WTC11 (cell line): ENCODE data around the gene LAMA3. TPM values are rescaled to one million over a fixed set of nuclear protein-coding genes. Genes with fewer than 3 reads are reported as not detected.

Source experiments
- ATAC-seq: fragments of 200-7000 bp; cut with Tn5 transposase; 2 replicates; pipeline ENCODE4 v1.10.0; 2021; ENCODE audit warnings: mild to moderate bottlenecking, moderate library complexity
- CTCF ChIA-PET: fragments of 300-600 bp; sonication (Branson Sonifier 250); formaldehyde crosslinking; loops from one replicate; lab custom pipeline; 2021; ENCODE audit warnings: antibody characterized with exemption; lab: Charles Lee
- POLR2A ChIA-PET: fragments of 350-600 bp; sonication (Branson Sonifier 250); formaldehyde crosslinking; loops from one replicate; lab custom pipeline; 2021; ENCODE audit warnings: antibody characterized with exemption; lab: Charles Lee
- DNase-seq: peaks from one replicate; pipeline ENCODE4 v3.0.0; 2021; ENCODE audit warnings: low spot score
- H3K27ac Mint-ChIP-seq: 2 replicates; pipeline ENCODE4 v1.8.0; 2021; ENCODE audit warnings: mixed read lengths
- H3K27me3 Mint-ChIP-seq: 2 replicates; pipeline ENCODE4 v1.8.0; 2021; ENCODE audit warnings: low read depth, mild to moderate bottlenecking, moderate library complexity, mixed read lengths
- H3K36me3 Mint-ChIP-seq: 2 replicates; pipeline ENCODE4 v1.8.0; 2021; ENCODE audit warnings: mixed read lengths
- H3K4me1 Mint-ChIP-seq: 2 replicates; pipeline ENCODE4 v1.8.0; 2022; ENCODE audit warnings: mixed read lengths
- H3K4me3 Mint-ChIP-seq: 2 replicates; pipeline ENCODE4 v1.8.0; 2021; ENCODE audit warnings: mild to moderate bottlenecking, moderate library complexity, mixed read lengths
- H3K9me3 Mint-ChIP-seq: 2 replicates; pipeline ENCODE4 v1.8.0; 2021; ENCODE audit warnings: mixed read lengths
- ATF1 ChIP-seq: sonication (generic); formaldehyde crosslinking; IDR thresholded peaks from 2 replicates; pipeline ENCODE4 v1.8.1; 2023; ENCODE audit warnings: mild to moderate bottlenecking, moderate library complexity, missing genetic modification reagents
- CREB1 ChIP-seq: sonication (generic); formaldehyde crosslinking; IDR thresholded peaks from 2 replicates; pipeline ENCODE4 v1.8.0; 2023; ENCODE audit warnings: mild to moderate bottlenecking, missing genetic modification reagents
- GABPB1 ChIP-seq: sonication (generic); formaldehyde crosslinking; IDR thresholded peaks from 2 replicates; pipeline ENCODE4 v1.8.1; 2023; ENCODE audit warnings: mild to moderate bottlenecking, missing genetic modification reagents
- KAT7 ChIP-seq: sonication (generic); formaldehyde crosslinking; IDR thresholded peaks from 2 replicates; pipeline ENCODE4 v1.8.1; 2023; ENCODE audit warnings: missing genetic modification reagents, mild to moderate bottlenecking, borderline replicate concordance
- SMAD3 ChIP-seq: sonication (generic); formaldehyde crosslinking; IDR thresholded peaks from 2 replicates; pipeline ENCODE4 v1.8.0; 2022; ENCODE audit warnings: missing genetic modification reagents, mild to moderate bottlenecking, borderline replicate concordance
- SMAD4 ChIP-seq: sonication (generic); formaldehyde crosslinking; IDR thresholded peaks from 2 replicates; pipeline ENCODE4 v1.8.0; 2022; ENCODE audit warnings: mild to moderate bottlenecking, missing genetic modification reagents
- SP1 ChIP-seq: sonication (generic); formaldehyde crosslinking; conservative IDR thresholded peaks from 2 replicates; pipeline ENCODE4 v1.8.1; 2022; ENCODE audit warnings: missing genetic modification reagents
- TEAD4 ChIP-seq: sonication (generic); formaldehyde crosslinking; IDR thresholded peaks from 2 replicates; pipeline ENCODE4 v1.8.0; 2022; ENCODE audit warnings: mild to moderate bottlenecking, missing genetic modification reagents
- ZNF219 ChIP-seq: sonication (generic); formaldehyde crosslinking; IDR thresholded peaks from 2 replicates; pipeline ENCODE4 v1.8.0; 2023; ENCODE audit warnings: missing genetic modification reagents, mild to moderate bottlenecking, borderline replicate concordance
- total RNA-seq: library from RNA; stranded (reverse); gene quantifications from 3 replicates; pipeline ENCODE4 v1.2.3, GENCODE V29; 2021
- TF ChIP-seq, protein P1 (sequence below): fragments of 250-450 bp; sonication (Bioruptor Pico); IDR thresholded peaks from 2 replicates; pipeline ENCODE4 v1.9.0; 2021; ENCODE audit warnings: mild to moderate bottlenecking, borderline replicate concordance
- TF ChIP-seq, protein P2 (sequence below): fragments of 250-450 bp; sonication (Bioruptor Pico); IDR thresholded peaks from 2 replicates; pipeline ENCODE4 v1.9.0; 2021; ENCODE audit warnings: mild to moderate bottlenecking
- TF ChIP-seq, protein P3 (sequence below): fragments of 250-450 bp; sonication (Bioruptor Pico); IDR thresholded peaks from 2 replicates; pipeline ENCODE4 v1.9.0; 2021; ENCODE audit warnings: mild to moderate bottlenecking
- TF ChIP-seq, protein P4 (sequence below): fragments of 250-450 bp; sonication (Bioruptor Pico); IDR thresholded peaks from 2 replicates; pipeline ENCODE4 v1.8.0; 2021; ENCODE audit warnings: mild to moderate bottlenecking
- TF ChIP-seq, protein P5 (sequence below): fragments of 250-450 bp; sonication (Bioruptor Pico); conservative IDR thresholded peaks from 2 replicates; pipeline ENCODE4 v1.9.0; 2021; ENCODE audit warnings: mild to moderate bottlenecking

LAMA3 gene
- total RNA-seq, 1 experiment from 2014 or later = 0.83 TPM

DNA sequence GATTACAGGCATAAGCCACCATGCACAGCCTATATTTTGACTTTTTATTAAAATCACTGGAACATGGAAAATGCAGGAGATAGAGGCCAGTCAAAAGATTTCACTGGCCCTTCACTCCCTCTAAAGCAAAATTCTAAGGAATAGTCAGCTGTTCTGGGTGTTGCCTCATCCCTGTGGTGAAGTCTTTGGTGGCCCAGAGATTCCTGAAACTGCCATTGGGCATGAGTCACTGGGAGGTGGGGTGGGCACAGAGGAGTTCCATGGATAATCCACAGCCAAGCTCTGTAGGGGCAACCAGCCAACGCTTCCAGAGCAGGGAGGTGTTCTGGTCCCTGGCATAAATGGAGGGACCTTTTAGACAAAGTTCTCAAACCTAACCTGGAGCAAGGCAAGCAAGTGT is 235.6 kb downstream of the LAMA3 start (continued):
- TF ChIP-seq, protein P1, sequence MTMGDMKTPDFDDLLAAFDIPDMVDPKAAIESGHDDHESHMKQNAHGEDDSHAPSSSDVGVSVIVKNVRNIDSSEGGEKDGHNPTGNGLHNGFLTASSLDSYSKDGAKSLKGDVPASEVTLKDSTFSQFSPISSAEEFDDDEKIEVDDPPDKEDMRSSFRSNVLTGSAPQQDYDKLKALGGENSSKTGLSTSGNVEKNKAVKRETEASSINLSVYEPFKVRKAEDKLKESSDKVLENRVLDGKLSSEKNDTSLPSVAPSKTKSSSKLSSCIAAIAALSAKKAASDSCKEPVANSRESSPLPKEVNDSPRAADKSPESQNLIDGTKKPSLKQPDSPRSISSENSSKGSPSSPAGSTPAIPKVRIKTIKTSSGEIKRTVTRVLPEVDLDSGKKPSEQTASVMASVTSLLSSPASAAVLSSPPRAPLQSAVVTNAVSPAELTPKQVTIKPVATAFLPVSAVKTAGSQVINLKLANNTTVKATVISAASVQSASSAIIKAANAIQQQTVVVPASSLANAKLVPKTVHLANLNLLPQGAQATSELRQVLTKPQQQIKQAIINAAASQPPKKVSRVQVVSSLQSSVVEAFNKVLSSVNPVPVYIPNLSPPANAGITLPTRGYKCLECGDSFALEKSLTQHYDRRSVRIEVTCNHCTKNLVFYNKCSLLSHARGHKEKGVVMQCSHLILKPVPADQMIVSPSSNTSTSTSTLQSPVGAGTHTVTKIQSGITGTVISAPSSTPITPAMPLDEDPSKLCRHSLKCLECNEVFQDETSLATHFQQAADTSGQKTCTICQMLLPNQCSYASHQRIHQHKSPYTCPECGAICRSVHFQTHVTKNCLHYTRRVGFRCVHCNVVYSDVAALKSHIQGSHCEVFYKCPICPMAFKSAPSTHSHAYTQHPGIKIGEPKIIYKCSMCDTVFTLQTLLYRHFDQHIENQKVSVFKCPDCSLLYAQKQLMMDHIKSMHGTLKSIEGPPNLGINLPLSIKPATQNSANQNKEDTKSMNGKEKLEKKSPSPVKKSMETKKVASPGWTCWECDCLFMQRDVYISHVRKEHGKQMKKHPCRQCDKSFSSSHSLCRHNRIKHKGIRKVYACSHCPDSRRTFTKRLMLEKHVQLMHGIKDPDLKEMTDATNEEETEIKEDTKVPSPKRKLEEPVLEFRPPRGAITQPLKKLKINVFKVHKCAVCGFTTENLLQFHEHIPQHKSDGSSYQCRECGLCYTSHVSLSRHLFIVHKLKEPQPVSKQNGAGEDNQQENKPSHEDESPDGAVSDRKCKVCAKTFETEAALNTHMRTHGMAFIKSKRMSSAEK (CRISPR knock-in tag) = no peak
- no peak for TF ChIP-seq ATF1 (CRISPR knock-in tag)
- TF ChIP-seq, protein P2, sequence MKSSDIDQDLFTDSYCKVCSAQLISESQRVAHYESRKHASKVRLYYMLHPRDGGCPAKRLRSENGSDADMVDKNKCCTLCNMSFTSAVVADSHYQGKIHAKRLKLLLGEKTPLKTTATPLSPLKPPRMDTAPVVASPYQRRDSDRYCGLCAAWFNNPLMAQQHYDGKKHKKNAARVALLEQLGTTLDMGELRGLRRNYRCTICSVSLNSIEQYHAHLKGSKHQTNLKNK (CRISPR knock-in tag) = no peak
- TF ChIP-seq SMAD4 (CRISPR knock-in tag) = no peak
- TF ChIP-seq, protein P3, sequence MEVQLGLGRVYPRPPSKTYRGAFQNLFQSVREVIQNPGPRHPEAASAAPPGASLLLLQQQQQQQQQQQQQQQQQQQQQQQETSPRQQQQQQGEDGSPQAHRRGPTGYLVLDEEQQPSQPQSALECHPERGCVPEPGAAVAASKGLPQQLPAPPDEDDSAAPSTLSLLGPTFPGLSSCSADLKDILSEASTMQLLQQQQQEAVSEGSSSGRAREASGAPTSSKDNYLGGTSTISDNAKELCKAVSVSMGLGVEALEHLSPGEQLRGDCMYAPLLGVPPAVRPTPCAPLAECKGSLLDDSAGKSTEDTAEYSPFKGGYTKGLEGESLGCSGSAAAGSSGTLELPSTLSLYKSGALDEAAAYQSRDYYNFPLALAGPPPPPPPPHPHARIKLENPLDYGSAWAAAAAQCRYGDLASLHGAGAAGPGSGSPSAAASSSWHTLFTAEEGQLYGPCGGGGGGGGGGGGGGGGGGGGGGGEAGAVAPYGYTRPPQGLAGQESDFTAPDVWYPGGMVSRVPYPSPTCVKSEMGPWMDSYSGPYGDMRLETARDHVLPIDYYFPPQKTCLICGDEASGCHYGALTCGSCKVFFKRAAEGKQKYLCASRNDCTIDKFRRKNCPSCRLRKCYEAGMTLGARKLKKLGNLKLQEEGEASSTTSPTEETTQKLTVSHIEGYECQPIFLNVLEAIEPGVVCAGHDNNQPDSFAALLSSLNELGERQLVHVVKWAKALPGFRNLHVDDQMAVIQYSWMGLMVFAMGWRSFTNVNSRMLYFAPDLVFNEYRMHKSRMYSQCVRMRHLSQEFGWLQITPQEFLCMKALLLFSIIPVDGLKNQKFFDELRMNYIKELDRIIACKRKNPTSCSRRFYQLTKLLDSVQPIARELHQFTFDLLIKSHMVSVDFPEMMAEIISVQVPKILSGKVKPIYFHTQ (CRISPR knock-in tag) = no peak
- TF ChIP-seq, protein P4, sequence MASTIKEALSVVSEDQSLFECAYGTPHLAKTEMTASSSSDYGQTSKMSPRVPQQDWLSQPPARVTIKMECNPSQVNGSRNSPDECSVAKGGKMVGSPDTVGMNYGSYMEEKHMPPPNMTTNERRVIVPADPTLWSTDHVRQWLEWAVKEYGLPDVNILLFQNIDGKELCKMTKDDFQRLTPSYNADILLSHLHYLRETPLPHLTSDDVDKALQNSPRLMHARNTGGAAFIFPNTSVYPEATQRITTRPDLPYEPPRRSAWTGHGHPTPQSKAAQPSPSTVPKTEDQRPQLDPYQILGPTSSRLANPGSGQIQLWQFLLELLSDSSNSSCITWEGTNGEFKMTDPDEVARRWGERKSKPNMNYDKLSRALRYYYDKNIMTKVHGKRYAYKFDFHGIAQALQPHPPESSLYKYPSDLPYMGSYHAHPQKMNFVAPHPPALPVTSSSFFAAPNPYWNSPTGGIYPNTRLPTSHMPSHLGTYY (CRISPR knock-in tag) = no peak

DNA sequence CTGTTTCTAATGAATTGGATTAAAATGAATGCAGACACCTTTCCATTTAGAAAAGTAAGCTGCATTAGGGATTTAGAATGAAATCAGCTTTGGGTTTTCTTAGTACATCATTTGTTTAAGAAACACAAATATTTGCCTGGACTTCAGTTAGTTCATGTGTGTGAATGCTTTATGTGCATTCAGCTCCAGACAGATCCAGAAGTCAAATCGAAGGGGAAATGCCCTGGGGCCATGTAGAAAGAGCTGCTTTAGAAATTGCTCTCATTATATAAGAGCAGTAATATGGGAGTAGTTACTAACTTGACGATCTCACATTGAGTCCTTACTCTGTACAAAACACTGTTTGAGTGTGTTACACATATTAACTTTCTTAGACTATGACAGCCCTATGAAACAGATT is 237.3 kb downstream of the LAMA3 start:
- H3K36me3 Mint-ChIP-seq = no peaks in the 10 kb centered on the region
- no peak overlapping the region for H3K4me3 Mint-ChIP-seq
- TF ChIP-seq SP1 (CRISPR knock-in tag) = no peak
- no peak for TF ChIP-seq GABPB1 (CRISPR knock-in tag)
- no peak for TF ChIP-seq SMAD3 (CRISPR knock-in tag)
- TF ChIP-seq TEAD4 (CRISPR knock-in tag) = no peak
- no peak for TF ChIP-seq CREB1 (CRISPR knock-in tag)
- no peak for TF ChIP-seq ZNF219 (CRISPR knock-in tag)
- no peak for TF ChIP-seq KAT7
- TF ChIP-seq, protein P5, sequence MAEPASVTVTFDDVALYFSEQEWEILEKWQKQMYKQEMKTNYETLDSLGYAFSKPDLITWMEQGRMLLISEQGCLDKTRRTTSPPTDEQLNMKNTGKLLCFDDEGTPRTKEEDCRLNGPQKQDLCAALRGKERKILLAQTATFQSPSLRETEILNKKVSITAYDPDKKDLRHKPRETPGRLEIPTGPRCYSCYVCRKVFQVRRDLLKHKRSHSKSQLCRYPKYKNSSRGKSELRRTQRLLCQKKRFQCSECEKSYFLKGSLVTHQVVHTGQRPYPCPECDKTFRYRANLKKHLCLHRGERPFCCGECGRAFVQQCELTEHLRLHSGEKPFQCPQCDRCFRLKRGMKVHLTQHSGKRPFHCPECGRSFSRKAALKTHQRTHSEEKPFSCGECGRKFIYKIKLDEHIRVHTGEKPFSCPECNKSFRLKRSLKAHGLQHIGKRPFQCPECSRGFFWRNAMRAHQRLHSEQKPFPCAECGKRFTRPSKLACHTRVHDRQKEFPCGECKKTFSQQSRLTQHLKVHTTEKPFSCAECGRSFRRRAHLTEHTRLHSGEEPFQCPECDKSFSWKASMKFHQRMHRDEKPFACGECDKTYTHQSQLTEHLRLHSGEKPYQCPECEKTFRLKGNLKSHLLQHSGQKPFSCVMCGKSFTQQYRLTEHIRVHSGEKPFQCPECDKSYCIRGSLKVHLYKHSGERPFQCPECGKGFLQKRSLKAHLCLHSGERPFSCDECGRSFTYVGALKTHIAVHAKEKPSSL (CRISPR knock-in tag) = no peak
- TF ChIP-seq, all 79 proteins: peak for 0
- Mint-ChIP-seq H3K27me3 (no peaks in the 10 kb centered on the region), H3K9me3 (no peaks in the 10 kb centered on the region), H3K27ac (no peak overlapping the region), H3K4me1 (peaks cover 8% of the 10 kb centered on the region)
- DNase-seq (no peak), ATAC-seq (no peak)
- ChIA-PET POLR2A (no interaction called here), CTCF (interaction anchor here (3.0 kb wide), 1 partner anchor 8 kb away, joined by 16 read pairs; no protein-coding TSS in a partner anchor)
